HEK293 (cell line): ENCODE results near the gene RTN1.

Source experiments
- BCL11A ChIP-seq: fragments of 450-650 bp; formaldehyde crosslinking; IDR thresholded peaks from 2 replicates; pipeline ENCODE4 v1.5.1; 2016; ENCODE audit warnings: low read depth, missing biosample characterization, missing genetic modification characterization
- GLIS2 ChIP-seq: fragments of 450-650 bp; formaldehyde crosslinking; IDR thresholded peaks from 2 replicates; pipeline ENCODE4 v1.5.1; 2016; ENCODE audit warnings: missing biosample characterization, missing genetic modification characterization
- KLF1 ChIP-seq: fragments of 450-650 bp; formaldehyde crosslinking; IDR thresholded peaks from 2 replicates; pipeline ENCODE4 v1.5.1; 2016; ENCODE audit warnings: missing biosample characterization, missing genetic modification characterization
- KLF16 ChIP-seq: fragments of 450-650 bp; formaldehyde crosslinking; IDR thresholded peaks from 2 replicates; pipeline ENCODE4 v1.5.1; 2017; ENCODE audit warnings: missing biosample characterization, missing genetic modification characterization
- TRIM28 ChIP-seq: IDR thresholded peaks from 2 replicates; pipeline ENCODE4 v1.6.1; 2011; ENCODE audit warnings: low read length, control low read depth, borderline replicate concordance
- YY1 ChIP-seq: fragments of 450-650 bp; formaldehyde crosslinking; IDR thresholded peaks from 2 replicates; pipeline ENCODE4 v1.5.1; 2018; ENCODE audit warnings: missing biosample characterization, missing genetic modification characterization
- ZFP37 ChIP-seq: fragments of 450-650 bp; formaldehyde crosslinking; IDR thresholded peaks from 2 replicates; pipeline ENCODE4 v1.5.1; 2016; ENCODE audit warnings: missing biosample characterization, missing genetic modification characterization
- ZFP69B ChIP-seq: fragments of 450-650 bp; formaldehyde crosslinking; IDR thresholded peaks from 2 replicates; pipeline ENCODE4 v1.5.1; 2016; ENCODE audit warnings: missing biosample characterization, missing genetic modification characterization
- ZNF140 ChIP-seq: fragments of 450-650 bp; formaldehyde crosslinking; IDR thresholded peaks from 2 replicates; pipeline ENCODE4 v1.5.1; 2016; ENCODE audit warnings: missing biosample characterization, missing genetic modification characterization
- ZNF157 ChIP-seq: fragments of 450-650 bp; formaldehyde crosslinking; IDR thresholded peaks from 2 replicates; pipeline ENCODE4 v1.5.1; 2016; ENCODE audit warnings: missing biosample characterization, missing genetic modification characterization
- ZNF169 ChIP-seq: fragments of 450-650 bp; formaldehyde crosslinking; IDR thresholded peaks from 2 replicates; pipeline ENCODE4 v1.5.1; 2016; ENCODE audit warnings: missing biosample characterization, missing genetic modification characterization
- ZNF175 ChIP-seq: fragments of 450-650 bp; formaldehyde crosslinking; IDR thresholded peaks from 2 replicates; pipeline ENCODE4 v1.5.1; 2016; ENCODE audit warnings: missing biosample characterization, missing genetic modification characterization
- ZNF184 ChIP-seq: fragments of 450-650 bp; IDR thresholded peaks from 2 replicates; pipeline ENCODE4 v1.5.1; 2018; ENCODE audit warnings: missing biosample characterization, mild to moderate bottlenecking, missing genetic modification characterization
- ZNF2 ChIP-seq: fragments of 450-650 bp; formaldehyde crosslinking; IDR thresholded peaks from 2 replicates; pipeline ENCODE4 v1.5.1; 2016; ENCODE audit warnings: missing biosample characterization, missing genetic modification characterization
- ZNF24 ChIP-seq: fragments of 450-650 bp; formaldehyde crosslinking; IDR thresholded peaks from 2 replicates; pipeline ENCODE4 v1.5.1; 2016; ENCODE audit warnings: missing biosample characterization, missing genetic modification characterization
- ZNF274 ChIP-seq, 2 experiments: fragments of 200-500 bp in 1 of 2; fragments of 450-650 bp in 1 of 2; sonication (Bioruptor generic) in 1 of 2; formaldehyde crosslinking in 1 of 2; IDR thresholded peaks; 2 replicates each; pipeline versions ENCODE4 v1.5.1 to v1.6.1; 2014 to 2016; ENCODE audit warnings: borderline replicate concordance in 1 of 2, inconsistent platforms in 1 of 2, low read length in 1 of 2, missing biosample characterization in 1 of 2, missing genetic modification characterization in 1 of 2
- ZNF292 ChIP-seq: fragments of 450-650 bp; formaldehyde crosslinking; IDR thresholded peaks from 2 replicates; pipeline ENCODE4 v1.5.1; 2016; ENCODE audit warnings: low read depth, missing biosample characterization, missing genetic modification characterization, borderline replicate concordance
- ZNF560 ChIP-seq: fragments of 450-650 bp; formaldehyde crosslinking; IDR thresholded peaks from 2 replicates; pipeline ENCODE4 v1.5.1; 2017; ENCODE audit warnings: missing biosample characterization, missing genetic modification characterization, borderline replicate concordance
- ZNF571 ChIP-seq: fragments of 450-650 bp; formaldehyde crosslinking; IDR thresholded peaks from 2 replicates; pipeline ENCODE4 v1.5.0; 2017; ENCODE audit warnings: missing biosample characterization, missing genetic modification characterization
- ZNF626 ChIP-seq: fragments of 450-650 bp; sonication (Bioruptor Pico); formaldehyde crosslinking; IDR thresholded peaks from 2 replicates; pipeline ENCODE4 v1.5.1; 2018; ENCODE audit warnings: missing biosample characterization, missing genetic modification characterization, inconsistent platforms
- ZNF747 ChIP-seq: fragments of 450-650 bp; formaldehyde crosslinking; IDR thresholded peaks from 2 replicates; pipeline ENCODE4 v1.5.1; 2016; ENCODE audit warnings: missing biosample characterization, missing genetic modification characterization
- ZNF776 ChIP-seq: fragments of 450-650 bp; formaldehyde crosslinking; IDR thresholded peaks from 2 replicates; pipeline ENCODE4 v1.5.0; 2017; ENCODE audit warnings: missing biosample characterization, missing genetic modification characterization, borderline replicate concordance
- ZNF792 ChIP-seq: fragments of 450-650 bp; formaldehyde crosslinking; IDR thresholded peaks from 2 replicates; pipeline ENCODE4 v1.5.1; 2016; ENCODE audit warnings: missing biosample characterization, missing genetic modification characterization
- ZXDB ChIP-seq: fragments of 450-650 bp; formaldehyde crosslinking; IDR thresholded peaks from 2 replicates; pipeline ENCODE4 v1.5.1; 2016; ENCODE audit warnings: missing biosample characterization, missing genetic modification characterization
- TF ChIP-seq, protein P1 (sequence below): fragments of 450-650 bp; formaldehyde crosslinking; IDR thresholded peaks from 2 replicates; pipeline ENCODE4 v1.5.1; 2016; ENCODE audit warnings: missing biosample characterization, missing genetic modification characterization
- TF ChIP-seq, protein P2 (sequence below): fragments of 450-650 bp; formaldehyde crosslinking; IDR thresholded peaks from 2 replicates; pipeline ENCODE4 v1.5.1; 2017; ENCODE audit warnings: missing biosample characterization, missing genetic modification characterization
- TF ChIP-seq, protein P3 (sequence below): fragments of 450-650 bp; formaldehyde crosslinking; IDR thresholded peaks from 2 replicates; pipeline ENCODE4 v1.5.0; 2017; ENCODE audit warnings: missing biosample characterization, missing genetic modification characterization, borderline replicate concordance
- TF ChIP-seq, protein P4 (sequence below): fragments of 450-650 bp; formaldehyde crosslinking; IDR thresholded peaks from 2 replicates; pipeline ENCODE4 v1.5.1; 2016; ENCODE audit warnings: missing biosample characterization, missing genetic modification characterization
- TF ChIP-seq, protein P5 (sequence below): fragments of 450-650 bp; formaldehyde crosslinking; IDR thresholded peaks from 2 replicates; pipeline ENCODE4 v1.5.1; 2017; ENCODE audit warnings: missing biosample characterization, missing genetic modification characterization
- TF ChIP-seq, protein P6 (sequence below): fragments of 450-650 bp; formaldehyde crosslinking; optimal IDR thresholded peaks from 2 replicates; pipeline ENCODE3; 2016; ENCODE audit warnings: missing biosample characterization, mild to moderate bottlenecking, missing genetic modification characterization

RTN1 gene

DNA sequence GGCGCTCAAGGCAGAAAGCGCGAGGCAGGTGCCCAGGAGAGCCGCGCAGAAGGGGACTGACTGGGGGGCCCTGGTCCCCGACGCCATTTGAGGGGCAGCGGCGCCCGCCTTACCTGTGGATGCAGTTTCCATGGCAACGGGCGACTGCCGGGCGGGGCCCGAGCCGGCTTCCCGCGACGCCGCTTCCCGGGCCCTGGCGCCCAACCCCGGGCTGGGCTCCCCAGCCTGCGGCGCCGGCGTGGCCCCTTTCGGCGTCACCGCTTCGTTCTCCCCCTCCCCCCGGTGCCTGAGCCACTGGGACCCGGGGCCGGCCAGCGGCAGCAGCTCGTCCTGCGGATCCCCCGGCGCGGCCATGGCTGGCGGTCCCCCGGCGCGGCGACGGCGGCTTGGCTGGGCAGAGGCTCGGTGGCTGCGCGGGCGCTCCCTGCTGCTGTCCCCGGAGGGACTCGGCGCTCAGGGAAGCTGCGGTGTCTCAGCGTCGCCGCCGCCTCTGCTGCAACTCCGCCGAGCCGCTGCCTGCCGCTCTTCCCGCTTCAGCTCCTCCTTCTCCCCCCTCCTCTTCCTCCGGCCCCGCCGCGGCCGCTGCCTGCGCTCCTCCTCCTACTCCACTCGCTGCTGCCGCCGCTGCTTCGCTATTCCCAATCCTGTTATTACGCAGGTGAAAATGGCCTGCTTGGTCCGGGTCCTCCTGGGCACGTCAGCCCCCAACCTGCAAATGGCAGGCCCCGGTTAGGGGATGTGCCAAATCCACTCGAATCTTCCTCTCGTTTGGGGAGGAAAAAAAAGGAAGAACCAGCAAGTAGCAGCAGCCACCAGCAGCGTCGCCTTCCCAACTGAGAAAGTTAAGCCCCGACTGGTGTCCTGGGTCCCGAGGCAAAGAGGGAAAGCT, at the start of gene RTN1 (continued):
- TF ChIP-seq, protein P1, sequence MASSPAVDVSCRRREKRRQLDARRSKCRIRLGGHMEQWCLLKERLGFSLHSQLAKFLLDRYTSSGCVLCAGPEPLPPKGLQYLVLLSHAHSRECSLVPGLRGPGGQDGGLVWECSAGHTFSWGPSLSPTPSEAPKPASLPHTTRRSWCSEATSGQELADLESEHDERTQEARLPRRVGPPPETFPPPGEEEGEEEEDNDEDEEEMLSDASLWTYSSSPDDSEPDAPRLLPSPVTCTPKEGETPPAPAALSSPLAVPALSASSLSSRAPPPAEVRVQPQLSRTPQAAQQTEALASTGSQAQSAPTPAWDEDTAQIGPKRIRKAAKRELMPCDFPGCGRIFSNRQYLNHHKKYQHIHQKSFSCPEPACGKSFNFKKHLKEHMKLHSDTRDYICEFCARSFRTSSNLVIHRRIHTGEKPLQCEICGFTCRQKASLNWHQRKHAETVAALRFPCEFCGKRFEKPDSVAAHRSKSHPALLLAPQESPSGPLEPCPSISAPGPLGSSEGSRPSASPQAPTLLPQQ (tag by site-specific recombination): no peak
- no peak for TF ChIP-seq ZNF175 (tag by site-specific recombination)
- 0 out of 2 replicates have a peak, but pooled peaks have one; percentile 34 for TF ChIP-seq ZNF2 (tag by site-specific recombination)
- no peak for TF ChIP-seq ZFP69B (tag by site-specific recombination)
- no peak for TF ChIP-seq ZNF747 (tag by site-specific recombination)
- TF ChIP-seq, protein P2, sequence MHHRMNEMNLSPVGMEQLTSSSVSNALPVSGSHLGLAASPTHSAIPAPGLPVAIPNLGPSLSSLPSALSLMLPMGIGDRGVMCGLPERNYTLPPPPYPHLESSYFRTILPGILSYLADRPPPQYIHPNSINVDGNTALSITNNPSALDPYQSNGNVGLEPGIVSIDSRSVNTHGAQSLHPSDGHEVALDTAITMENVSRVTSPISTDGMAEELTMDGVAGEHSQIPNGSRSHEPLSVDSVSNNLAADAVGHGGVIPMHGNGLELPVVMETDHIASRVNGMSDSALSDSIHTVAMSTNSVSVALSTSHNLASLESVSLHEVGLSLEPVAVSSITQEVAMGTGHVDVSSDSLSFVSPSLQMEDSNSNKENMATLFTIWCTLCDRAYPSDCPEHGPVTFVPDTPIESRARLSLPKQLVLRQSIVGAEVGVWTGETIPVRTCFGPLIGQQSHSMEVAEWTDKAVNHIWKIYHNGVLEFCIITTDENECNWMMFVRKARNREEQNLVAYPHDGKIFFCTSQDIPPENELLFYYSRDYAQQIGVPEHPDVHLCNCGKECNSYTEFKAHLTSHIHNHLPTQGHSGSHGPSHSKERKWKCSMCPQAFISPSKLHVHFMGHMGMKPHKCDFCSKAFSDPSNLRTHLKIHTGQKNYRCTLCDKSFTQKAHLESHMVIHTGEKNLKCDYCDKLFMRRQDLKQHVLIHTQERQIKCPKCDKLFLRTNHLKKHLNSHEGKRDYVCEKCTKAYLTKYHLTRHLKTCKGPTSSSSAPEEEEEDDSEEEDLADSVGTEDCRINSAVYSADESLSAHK (tag by site-specific recombination): no peak
- no peak for TF ChIP-seq TRIM28
- TF ChIP-seq KLF16: no peak
- no peak for TF ChIP-seq ZNF292 (tag by site-specific recombination)
- no peak for TF ChIP-seq ZNF776 (tag by site-specific recombination)
- TF ChIP-seq ZNF157 (tag by site-specific recombination): no peak
- TF ChIP-seq ZNF792 (tag by site-specific recombination): no peak
- no peak for TF ChIP-seq ZNF626
- TF ChIP-seq, protein P3, sequence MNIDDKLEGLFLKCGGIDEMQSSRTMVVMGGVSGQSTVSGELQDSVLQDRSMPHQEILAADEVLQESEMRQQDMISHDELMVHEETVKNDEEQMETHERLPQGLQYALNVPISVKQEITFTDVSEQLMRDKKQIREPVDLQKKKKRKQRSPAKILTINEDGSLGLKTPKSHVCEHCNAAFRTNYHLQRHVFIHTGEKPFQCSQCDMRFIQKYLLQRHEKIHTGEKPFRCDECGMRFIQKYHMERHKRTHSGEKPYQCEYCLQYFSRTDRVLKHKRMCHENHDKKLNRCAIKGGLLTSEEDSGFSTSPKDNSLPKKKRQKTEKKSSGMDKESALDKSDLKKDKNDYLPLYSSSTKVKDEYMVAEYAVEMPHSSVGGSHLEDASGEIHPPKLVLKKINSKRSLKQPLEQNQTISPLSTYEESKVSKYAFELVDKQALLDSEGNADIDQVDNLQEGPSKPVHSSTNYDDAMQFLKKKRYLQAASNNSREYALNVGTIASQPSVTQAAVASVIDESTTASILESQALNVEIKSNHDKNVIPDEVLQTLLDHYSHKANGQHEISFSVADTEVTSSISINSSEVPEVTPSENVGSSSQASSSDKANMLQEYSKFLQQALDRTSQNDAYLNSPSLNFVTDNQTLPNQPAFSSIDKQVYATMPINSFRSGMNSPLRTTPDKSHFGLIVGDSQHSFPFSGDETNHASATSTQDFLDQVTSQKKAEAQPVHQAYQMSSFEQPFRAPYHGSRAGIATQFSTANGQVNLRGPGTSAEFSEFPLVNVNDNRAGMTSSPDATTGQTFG (tag by site-specific recombination): no peak
- no peak for TF ChIP-seq ZFP37 (tag by site-specific recombination)
- no peak for TF ChIP-seq KLF1 (tag by site-specific recombination)
- no peak for TF ChIP-seq GLIS2 (tag by site-specific recombination)
- no peak for TF ChIP-seq ZNF184
- no peak for TF ChIP-seq YY1 (tag by site-specific recombination)
- no peak for TF ChIP-seq ZNF274 (IDR thresholded peaks at IDR 0.05; ENCODE audit: low read length)
- TF ChIP-seq ZNF274 (tag by site-specific recombination; IDR thresholded peaks at IDR 0.05; ENCODE audit: borderline replicate concordance): no peak
- TF ChIP-seq ZNF140: no peak
- TF ChIP-seq ZNF560 (tag by site-specific recombination): 0 out of 2 replicates have a peak, but pooled peaks have one; percentile 21
- TF ChIP-seq, protein P4, sequence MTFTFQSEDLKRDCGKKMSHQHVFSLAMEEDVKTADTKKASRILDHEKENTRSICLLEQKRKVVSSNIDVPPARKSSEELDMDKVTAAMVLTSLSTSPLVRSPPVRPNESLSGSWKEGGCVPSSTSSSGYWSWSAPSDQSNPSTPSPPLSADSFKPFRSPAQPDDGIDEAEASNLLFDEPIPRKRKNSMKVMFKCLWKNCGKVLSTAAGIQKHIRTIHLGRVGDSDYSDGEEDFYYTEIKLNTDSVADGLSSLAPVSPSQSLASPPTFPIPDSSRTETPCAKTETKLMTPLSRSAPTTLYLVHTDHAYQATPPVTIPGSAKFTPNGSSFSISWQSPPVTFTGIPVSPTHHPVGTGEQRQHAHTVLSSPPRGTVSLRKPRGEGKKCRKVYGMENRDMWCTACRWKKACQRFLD (tag by site-specific recombination): no peak
- no peak for TF ChIP-seq ZNF571 (tag by site-specific recombination)
- TF ChIP-seq ZXDB: 0 out of 2 replicates have a peak, but pooled peaks have one; percentile 27
- TF ChIP-seq ZNF24 (tag by site-specific recombination): no peak
- TF ChIP-seq, protein P5, sequence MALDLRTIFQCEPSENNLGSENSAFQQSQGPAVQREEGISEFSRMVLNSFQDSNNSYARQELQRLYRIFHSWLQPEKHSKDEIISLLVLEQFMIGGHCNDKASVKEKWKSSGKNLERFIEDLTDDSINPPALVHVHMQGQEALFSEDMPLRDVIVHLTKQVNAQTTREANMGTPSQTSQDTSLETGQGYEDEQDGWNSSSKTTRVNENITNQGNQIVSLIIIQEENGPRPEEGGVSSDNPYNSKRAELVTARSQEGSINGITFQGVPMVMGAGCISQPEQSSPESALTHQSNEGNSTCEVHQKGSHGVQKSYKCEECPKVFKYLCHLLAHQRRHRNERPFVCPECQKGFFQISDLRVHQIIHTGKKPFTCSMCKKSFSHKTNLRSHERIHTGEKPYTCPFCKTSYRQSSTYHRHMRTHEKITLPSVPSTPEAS: no peak
- no peak for TF ChIP-seq BCL11A (tag by site-specific recombination)
- TF ChIP-seq, protein P6, sequence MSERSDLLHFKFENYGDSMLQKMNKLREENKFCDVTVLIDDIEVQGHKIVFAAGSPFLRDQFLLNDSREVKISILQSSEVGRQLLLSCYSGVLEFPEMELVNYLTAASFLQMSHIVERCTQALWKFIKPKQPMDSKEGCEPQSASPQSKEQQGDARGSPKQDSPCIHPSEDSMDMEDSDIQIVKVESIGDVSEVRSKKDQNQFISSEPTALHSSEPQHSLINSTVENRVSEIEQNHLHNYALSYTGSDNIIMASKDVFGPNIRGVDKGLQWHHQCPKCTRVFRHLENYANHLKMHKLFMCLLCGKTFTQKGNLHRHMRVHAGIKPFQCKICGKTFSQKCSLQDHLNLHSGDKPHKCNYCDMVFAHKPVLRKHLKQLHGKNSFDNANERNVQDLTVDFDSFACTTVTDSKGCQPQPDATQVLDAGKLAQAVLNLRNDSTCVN (tag by site-specific recombination): peak; percentile 63
- TF ChIP-seq ZNF169 (tag by site-specific recombination): no peak
